Esophagus squamous epithelium (tissue), 5 donors: ENCODE data around the gene CLC. TPM values are rescaled to one million over a fixed set of nuclear protein-coding genes. Genes with fewer than 3 reads are reported as not detected.

Experiments used
- DNase-seq: peaks from one replicate; lab custom pipeline; 2025; lab: John Stamatoyannopoulos, UW
- H3K27ac ChIP-seq, 4 donors: fragments of 200-600 bp; sonication (generic); one replicate each; pipeline ENCODE4 v1.5.1; 2016 to 2019; ENCODE audit warnings: mild to moderate bottlenecking in 1 of 4
- H3K27me3 ChIP-seq, 4 donors: fragments of 200-600 bp; sonication (generic); 1 replicate in 3 of 4; 2 replicates in 1 of 4; pipeline versions ENCODE4 v1.5.1 to v1.6.0; 2017 to 2021; ENCODE audit warnings: antibody characterized with exemption in 1 of 4
- H3K36me3 ChIP-seq, 3 donors: fragments of 200-600 bp; sonication (generic); one replicate each; pipeline ENCODE4 v1.5.1; 2016 to 2019
- H3K4me1 ChIP-seq, 3 donors: fragments of 200-600 bp; sonication (generic); one replicate each; pipeline ENCODE4 v1.5.1; 2017 to 2019
- H3K4me3 ChIP-seq, 4 donors: fragments of 200-600 bp; sonication (generic); 1 replicate in 3 of 4; 2 replicates in 1 of 4; pipeline ENCODE4 v1.5.1; 2016 to 2019; ENCODE audit warnings: mild to moderate bottlenecking in 2 of 4, moderate library complexity in 1 of 4
- H3K9me3 ChIP-seq, 3 donors: fragments of 200-600 bp; sonication (generic); one replicate each; pipeline ENCODE4 v1.5.1; 2016 to 2019
- POLR2A ChIP-seq, 4 donors: fragments of 450-650 bp; IDR thresholded peaks; one replicate each; pipeline ENCODE4 v1.6.1; 2017; ENCODE audit warnings: antibody characterized with exemption in 4 of 4, mild to moderate bottlenecking in 4 of 4, moderate library complexity in 3 of 4
- WGBS, 2 donors: methylation state at CpG; one replicate each; pipeline ENCODE4 v1.1.5; 2018; 5-methylcytosine and 5-hydroxymethylcytosine counted together
- intact Hi-C: fragments of 100-400 bp; cut with DNase I; formaldehyde crosslinking; loops from one replicate; pipeline ENCODE4 v1.15.0; 2022
- total RNA-seq, 4 donors: library from RNA; depleted of rRNA; stranded (reverse); fragments of >200 nt; gene quantifications; one replicate each; pipeline ENCODE4 v1.1.0, GENCODE V29; 2016
- TF ChIP-seq, protein P1 (sequence below), 6 experiments: fragments of 450-650 bp in 4 of 6; fragments of 200-600 bp in 2 of 6; sonication (generic) in 2 of 6; IDR thresholded peaks; one replicate each; pipeline ENCODE4 v1.5.1; 2016 to 2019; ENCODE audit warnings: antibody characterized with exemption in 6 of 6, mild to moderate bottlenecking in 4 of 6, moderate library complexity in 4 of 6
- donor health status: DM: yes; HTN: yes; CAD: no.

Gene CLC
- total RNA-seq, 4 donors from 2014 or later: not detected

DNA sequence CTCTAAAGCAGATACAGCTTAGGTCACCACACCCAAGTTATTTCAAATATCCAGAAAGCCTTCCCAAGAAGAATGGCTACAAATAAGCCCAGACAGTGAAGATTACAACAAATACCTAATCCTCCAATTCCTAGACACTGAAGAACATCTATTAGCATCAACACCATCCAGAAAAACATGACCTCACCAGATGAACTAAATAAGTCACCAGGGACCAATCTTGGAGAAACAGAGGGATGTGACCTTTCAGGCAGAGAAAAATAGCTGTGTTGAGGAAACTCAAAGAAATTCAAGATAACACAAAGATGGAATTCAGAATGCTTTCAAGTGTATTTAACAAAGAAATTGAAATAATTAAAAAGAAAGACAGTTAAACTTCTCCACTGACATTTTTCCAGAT, 15.0 kb upstream of the CLC start:
- intact Hi-C loops: no loop called here

DNA sequence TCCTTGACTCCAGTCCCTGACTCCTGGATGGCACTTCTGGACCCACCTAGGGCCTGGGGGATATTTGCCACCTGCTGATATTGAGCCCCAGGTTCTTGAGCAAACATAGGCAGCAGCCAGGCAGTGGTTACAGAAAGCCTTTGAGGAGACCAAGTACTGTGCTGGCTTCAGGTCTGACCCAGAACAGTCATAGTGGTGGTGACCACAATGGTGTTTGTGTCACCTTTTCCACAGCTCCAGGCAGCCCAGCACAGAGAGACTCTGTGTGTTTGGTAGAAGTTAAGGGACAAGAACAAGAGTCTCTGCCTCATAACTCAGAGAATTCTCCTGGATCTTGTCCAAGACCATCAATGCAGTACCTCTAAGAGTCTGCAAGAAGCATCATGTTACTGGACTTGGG, 14.6 kb upstream of the CLC start:
- H3K27ac ChIP-seq: no peak overlapping the region
- H3K4me1 ChIP-seq: no peaks in the 10 kb centered on the region
- H3K36me3 ChIP-seq: no peaks in the 10 kb centered on the region
- H3K4me3 ChIP-seq: no peak overlapping the region
- TF ChIP-seq POLR2A (IDR thresholded peaks at IDR 0.05): no peak
- TF ChIP-seq, protein P1, sequence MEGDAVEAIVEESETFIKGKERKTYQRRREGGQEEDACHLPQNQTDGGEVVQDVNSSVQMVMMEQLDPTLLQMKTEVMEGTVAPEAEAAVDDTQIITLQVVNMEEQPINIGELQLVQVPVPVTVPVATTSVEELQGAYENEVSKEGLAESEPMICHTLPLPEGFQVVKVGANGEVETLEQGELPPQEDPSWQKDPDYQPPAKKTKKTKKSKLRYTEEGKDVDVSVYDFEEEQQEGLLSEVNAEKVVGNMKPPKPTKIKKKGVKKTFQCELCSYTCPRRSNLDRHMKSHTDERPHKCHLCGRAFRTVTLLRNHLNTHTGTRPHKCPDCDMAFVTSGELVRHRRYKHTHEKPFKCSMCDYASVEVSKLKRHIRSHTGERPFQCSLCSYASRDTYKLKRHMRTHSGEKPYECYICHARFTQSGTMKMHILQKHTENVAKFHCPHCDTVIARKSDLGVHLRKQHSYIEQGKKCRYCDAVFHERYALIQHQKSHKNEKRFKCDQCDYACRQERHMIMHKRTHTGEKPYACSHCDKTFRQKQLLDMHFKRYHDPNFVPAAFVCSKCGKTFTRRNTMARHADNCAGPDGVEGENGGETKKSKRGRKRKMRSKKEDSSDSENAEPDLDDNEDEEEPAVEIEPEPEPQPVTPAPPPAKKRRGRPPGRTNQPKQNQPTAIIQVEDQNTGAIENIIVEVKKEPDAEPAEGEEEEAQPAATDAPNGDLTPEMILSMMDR (IDR thresholded peaks at IDR 0.05): no peak
- H3K27me3 ChIP-seq: peaks cover 0 to 32% (median 0%) of the 10 kb centered on the region in 4 donors
- DNase-seq: no peak
- no peaks in the 10 kb centered on the region for H3K9me3 ChIP-seq
- intact Hi-C loops: no loop called here

More for the DNA sequence above, 15.0 kb upstream of the CLC start:
- TF ChIP-seq, protein P1 (IDR thresholded peaks at IDR 0.05): no peak
- no peak for TF ChIP-seq POLR2A (IDR thresholded peaks at IDR 0.05)
- DNase-seq: no peak
- H3K27me3 ChIP-seq: peaks cover 0 to 36% (median 0%) of the 10 kb centered on the region in 4 donors
- H3K9me3 ChIP-seq: no peaks in the 10 kb centered on the region
- no peaks in the 10 kb centered on the region for H3K36me3 ChIP-seq
- no peak overlapping the region for H3K4me3 ChIP-seq
- H3K27ac ChIP-seq: no peak overlapping the region
- no peaks in the 10 kb centered on the region for H3K4me1 ChIP-seq

DNA sequence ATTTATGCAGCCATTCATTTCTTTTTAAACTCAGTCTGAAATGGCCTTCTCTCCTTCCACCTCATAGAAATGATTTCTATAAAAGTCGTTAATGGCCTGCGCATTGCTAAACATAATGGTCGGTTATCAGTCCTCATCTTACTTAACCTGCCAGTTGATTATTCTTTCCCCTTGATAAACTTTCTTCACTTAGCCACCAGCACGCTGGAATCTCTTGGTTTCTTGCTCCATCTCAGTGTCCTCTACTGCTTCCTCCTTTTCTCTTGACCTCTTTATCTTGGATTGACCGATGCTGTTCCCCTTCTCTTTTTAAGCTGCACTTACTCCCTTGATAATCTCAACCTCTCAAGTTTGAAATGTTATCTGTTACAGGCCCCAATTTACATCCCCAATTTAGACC, 12.2 kb upstream of the CLC start:
- intact Hi-C loops: no loop called here
- H3K9me3 ChIP-seq: no peaks in the 10 kb centered on the region
- H3K27ac ChIP-seq: no peak overlapping the region
- H3K4me3 ChIP-seq: no peak overlapping the region
- no peak for TF ChIP-seq POLR2A (IDR thresholded peaks at IDR 0.05)
- TF ChIP-seq, protein P1 (IDR thresholded peaks at IDR 0.05): no peak
- DNase-seq: no peak
- H3K4me1 ChIP-seq: no peaks in the 10 kb centered on the region
- no peaks in the 10 kb centered on the region for H3K36me3 ChIP-seq
- WGBS, 2 donors: 73 to 80% methylated on average over 5 of the region's 5 CpGs
- peaks cover 0 to 25% (median 0%) of the 10 kb centered on the region in 4 donors for H3K27me3 ChIP-seq

DNA sequence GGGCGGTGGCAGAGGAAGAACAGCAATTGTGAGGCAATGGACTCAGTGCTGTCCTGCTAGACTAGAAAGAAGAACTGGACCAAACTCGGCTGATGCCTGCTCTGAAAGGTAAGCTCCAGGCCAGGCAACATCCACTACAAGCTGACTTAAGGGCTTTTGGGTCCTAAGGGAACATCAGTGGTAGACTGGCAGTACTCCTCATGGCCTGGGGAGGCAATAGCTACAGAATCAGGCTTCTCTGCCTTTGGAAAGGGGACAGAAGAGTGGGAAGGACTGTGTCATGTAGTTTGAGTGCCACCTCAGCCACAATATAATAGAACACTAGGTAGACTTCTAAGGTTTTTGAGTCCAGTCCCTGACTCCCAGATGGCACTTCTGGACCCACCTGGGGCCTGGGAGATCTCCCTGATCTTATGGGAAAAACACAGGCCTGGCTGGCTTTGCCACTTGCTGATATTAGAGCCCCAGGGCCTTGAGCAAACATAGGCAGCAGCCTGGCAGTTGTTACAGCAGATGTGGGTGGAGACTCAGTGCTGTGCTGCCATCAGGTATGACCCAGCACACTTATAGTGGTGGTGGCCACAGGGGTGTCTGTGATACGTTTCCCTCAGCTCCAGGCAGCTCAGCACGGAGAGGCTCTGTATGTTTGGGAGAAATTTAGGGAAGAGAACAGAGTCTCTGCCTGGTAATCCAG, 9.2 kb upstream of the CLC start:
- intact Hi-C loops: no loop called here
- Histone ChIP-seq H3K4me1 (no peaks in the 10 kb centered on the region), H3K27ac (no peak overlapping the region), H3K27me3 (peaks cover 0 to 24% (median 0%) of the 10 kb centered on the region in 4 donors), H3K36me3 (no peaks in the 10 kb centered on the region), H3K4me3 (no peak overlapping the region), H3K9me3 (no peaks in the 10 kb centered on the region)
- WGBS, 2 donors: 39 to 56% methylated on average over 2 to 3 of the region's 4 CpGs
- TF ChIP-seq, protein P1 (IDR thresholded peaks at IDR 0.05): no peak
- TF ChIP-seq POLR2A (IDR thresholded peaks at IDR 0.05): no peak
- DNase-seq: no peak

DNA sequence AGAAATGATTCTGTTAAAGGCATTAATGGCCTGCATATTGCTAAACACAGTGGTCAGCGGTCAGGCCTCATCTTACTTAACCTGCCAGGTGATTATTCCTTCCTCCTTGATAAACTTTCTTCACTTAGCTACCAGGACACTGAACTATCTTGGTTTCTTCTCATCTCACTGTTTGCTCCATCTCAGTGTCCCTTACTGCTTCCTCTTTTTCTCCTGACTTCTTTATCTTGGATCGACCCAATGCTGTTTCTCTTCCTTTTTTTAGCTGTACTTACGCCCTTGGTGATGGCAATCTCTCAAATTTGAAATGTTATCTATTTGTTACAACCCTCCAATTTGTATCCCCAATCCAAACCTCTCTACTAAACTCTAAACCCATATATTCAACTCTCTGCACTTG, 7.8 kb upstream of the CLC start:
- H3K4me3 ChIP-seq: no peak overlapping the region
- no peaks in the 10 kb centered on the region for H3K36me3 ChIP-seq
- no peak overlapping the region for H3K27ac ChIP-seq
- no peaks in the 10 kb centered on the region for H3K9me3 ChIP-seq
- TF ChIP-seq POLR2A (IDR thresholded peaks at IDR 0.05): no peak
- TF ChIP-seq, protein P1 (IDR thresholded peaks at IDR 0.05): no peak
- H3K27me3 ChIP-seq: peaks cover 0 to 14% (median 0%) of the 10 kb centered on the region in 4 donors
- DNase-seq: no peak
- intact Hi-C loops: no loop called here
- 48% methylated on average over 3 of the region's 3 CpGs for WGBS, 2 donors
- H3K4me1 ChIP-seq: no peaks in the 10 kb centered on the region
